Fibroblast of skin of left quadriceps (primary cell): ENCODE results near the gene HYDIN.
"Not testable (repeated sequence)": the region's sequence is repeated elsewhere in the genome, so short reads cannot be mapped to it uniquely, and the experiment has no call there.

ENCODE experiments used
- DNase-seq, 2 experiments: peaks; one replicate each; pipeline ENCODE4 v3.0.0-alpha.2; 2013; ENCODE audit warnings: low read depth in 2 of 2

The HYDIN gene

GRCh38 chr16:71225145-71225544 is 5.4 kb downstream of the HYDIN start:
- DNase-seq = no peak

- DNase-seq = no peak
Measured at GRCh38 chr16:71218306-71218963, 12.1 kb downstream of the HYDIN start.

- no peak for DNase-seq
Measured at GRCh38 chr16:71217506-71217905, 13.0 kb downstream of the HYDIN start.

GRCh38 chr16:71216714-71217113 is 13.8 kb downstream of the HYDIN start:
- DNase-seq = no peak

GRCh38 chr16:71214746-71215381 is 15.7 kb downstream of the HYDIN start:
- DNase-seq = no peak

- DNase-seq = no peak
Measured at GRCh38 chr16:71205482-71206131, 24.9 kb downstream of the HYDIN start.

GRCh38 chr16:71203631-71204030 is 26.9 kb downstream of the HYDIN start:
- DNase-seq = no peak

- DNase-seq = no peak
Measured at GRCh38 chr16:71201556-71201955, 29.0 kb downstream of the HYDIN start.

GRCh38 chr16:71201054-71201453 is 29.5 kb downstream of the HYDIN start:
- DNase-seq = no peak

GRCh38 chr16:71198408-71198807 is 32.1 kb downstream of the HYDIN start:
- DNase-seq = no peak

- no peak for DNase-seq
Measured at GRCh38 chr16:71192387-71192786, 38.1 kb downstream of the HYDIN start.

- DNase-seq = no peak
Measured at GRCh38 chr16:71188956-71189712, 41.4 kb downstream of the HYDIN start.

GRCh38 chr16:71185347-71185746 is 45.2 kb downstream of the HYDIN start:
- DNase-seq = no peak

GRCh38 chr16:71179569-71179968 is 51.0 kb downstream of the HYDIN start:
- no peak for DNase-seq

- no peak for DNase-seq
Measured at GRCh38 chr16:71172481-71173207, 57.9 kb downstream of the HYDIN start.

GRCh38 chr16:71161007-71161406 is 69.5 kb downstream of the HYDIN start:
- not testable (repeated sequence) for DNase-seq

GRCh38 chr16:71157278-71157677 is 73.2 kb downstream of the HYDIN start:
- DNase-seq = not testable (repeated sequence)

GRCh38 chr16:71153329-71153728 is 77.2 kb downstream of the HYDIN start:
- DNase-seq = not testable (repeated sequence)

- DNase-seq = not testable (repeated sequence)
Measured at GRCh38 chr16:71151654-71152053, 78.9 kb downstream of the HYDIN start.

- DNase-seq = not testable (repeated sequence)
Measured at GRCh38 chr16:71143246-71143645, 87.3 kb downstream of the HYDIN start.

- not testable (repeated sequence) for DNase-seq
Measured at GRCh38 chr16:71110565-71110964, 120.0 kb downstream of the HYDIN start.
